ENCODE results near the gene BRCC3.

DNA sequence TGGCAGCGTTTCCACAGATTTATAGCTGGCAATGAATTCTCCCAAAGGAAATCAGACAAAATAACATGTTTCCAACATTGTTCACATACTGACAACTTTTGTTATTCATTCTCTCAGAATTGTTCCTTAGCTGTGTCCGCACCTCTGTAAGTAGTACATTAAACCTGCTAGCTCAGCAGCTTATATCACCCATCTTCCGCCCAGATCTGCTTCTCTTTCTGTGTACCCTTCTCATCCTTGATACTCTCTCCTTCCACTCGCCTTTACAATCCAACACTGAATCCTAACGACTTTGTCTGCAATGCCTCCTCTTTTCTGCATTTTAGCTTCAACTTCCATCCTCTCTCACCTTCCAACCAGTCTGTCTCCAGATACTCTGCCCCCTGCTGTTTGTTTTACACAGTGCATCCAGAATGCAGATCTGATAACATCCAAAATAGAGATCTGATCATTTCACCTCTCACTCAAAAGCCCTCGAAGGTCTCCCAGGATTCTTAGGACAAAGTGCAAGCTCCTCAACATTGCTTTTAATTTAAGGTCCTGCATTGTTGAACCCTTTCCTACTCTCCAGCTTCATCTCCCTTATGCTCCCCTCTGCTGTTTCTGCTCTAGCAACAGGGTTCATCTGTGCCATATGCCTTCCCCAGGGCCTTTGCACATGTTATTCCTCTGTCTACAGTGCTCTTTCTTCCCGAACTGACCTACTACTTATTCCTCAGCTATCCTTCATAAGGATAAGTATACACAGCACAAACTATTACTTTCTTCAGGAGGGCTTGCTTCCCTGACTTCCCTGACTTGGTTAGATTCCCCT, 77.6 kb downstream of the BRCC3 start:
- TF ChIP-seq POLR2A (IDR thresholded peaks at IDR 0.05) = no peak
- TF ChIP-seq, protein P1, sequence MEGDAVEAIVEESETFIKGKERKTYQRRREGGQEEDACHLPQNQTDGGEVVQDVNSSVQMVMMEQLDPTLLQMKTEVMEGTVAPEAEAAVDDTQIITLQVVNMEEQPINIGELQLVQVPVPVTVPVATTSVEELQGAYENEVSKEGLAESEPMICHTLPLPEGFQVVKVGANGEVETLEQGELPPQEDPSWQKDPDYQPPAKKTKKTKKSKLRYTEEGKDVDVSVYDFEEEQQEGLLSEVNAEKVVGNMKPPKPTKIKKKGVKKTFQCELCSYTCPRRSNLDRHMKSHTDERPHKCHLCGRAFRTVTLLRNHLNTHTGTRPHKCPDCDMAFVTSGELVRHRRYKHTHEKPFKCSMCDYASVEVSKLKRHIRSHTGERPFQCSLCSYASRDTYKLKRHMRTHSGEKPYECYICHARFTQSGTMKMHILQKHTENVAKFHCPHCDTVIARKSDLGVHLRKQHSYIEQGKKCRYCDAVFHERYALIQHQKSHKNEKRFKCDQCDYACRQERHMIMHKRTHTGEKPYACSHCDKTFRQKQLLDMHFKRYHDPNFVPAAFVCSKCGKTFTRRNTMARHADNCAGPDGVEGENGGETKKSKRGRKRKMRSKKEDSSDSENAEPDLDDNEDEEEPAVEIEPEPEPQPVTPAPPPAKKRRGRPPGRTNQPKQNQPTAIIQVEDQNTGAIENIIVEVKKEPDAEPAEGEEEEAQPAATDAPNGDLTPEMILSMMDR (IDR thresholded peaks at IDR 0.05) = peak in 2 of 7 experiments; percentile 13 to 20
